GOT3 (cell line): Measurements from ENCODE around the gene PDE8B.

ENCODE experiments used
- DNase-seq: peaks from one replicate; lab custom pipeline; 2025; ENCODE audit warnings: mixed read lengths; lab: John Stamatoyannopoulos, UW

Gene PDE8B

GRCh38 chr5:77186652-77187370 lies 23.7 kb upstream of the PDE8B start:
- no peak for DNase-seq

- DNase-seq: no peak
These were observed 21.1 kb upstream of the PDE8B start for GRCh38 chr5:77189421-77189820.

GRCh38 chr5:77192441-77193050 lies 17.9 kb upstream of the PDE8B start:
- DNase-seq: no peak

DNA sequence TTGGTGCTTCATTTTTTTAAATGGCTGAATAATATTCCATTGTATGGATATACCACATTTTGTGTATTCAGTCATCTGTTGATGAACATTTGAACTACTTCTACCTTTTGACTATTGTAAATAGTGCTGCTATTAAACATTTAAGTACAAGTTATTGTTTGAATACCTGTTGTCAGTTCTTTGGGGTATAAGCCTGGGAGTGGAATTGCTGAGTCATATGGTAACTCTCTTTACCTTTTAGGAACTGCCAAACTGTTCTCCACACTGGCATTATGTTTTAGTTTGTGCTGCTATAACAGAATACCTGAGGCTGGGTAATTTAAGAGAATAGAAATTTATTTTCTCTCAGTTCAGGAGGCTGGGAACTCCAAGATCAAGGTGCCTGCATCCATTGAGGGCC lies 15.7 kb upstream of the PDE8B start:
- DNase-seq: no peak

DNA sequence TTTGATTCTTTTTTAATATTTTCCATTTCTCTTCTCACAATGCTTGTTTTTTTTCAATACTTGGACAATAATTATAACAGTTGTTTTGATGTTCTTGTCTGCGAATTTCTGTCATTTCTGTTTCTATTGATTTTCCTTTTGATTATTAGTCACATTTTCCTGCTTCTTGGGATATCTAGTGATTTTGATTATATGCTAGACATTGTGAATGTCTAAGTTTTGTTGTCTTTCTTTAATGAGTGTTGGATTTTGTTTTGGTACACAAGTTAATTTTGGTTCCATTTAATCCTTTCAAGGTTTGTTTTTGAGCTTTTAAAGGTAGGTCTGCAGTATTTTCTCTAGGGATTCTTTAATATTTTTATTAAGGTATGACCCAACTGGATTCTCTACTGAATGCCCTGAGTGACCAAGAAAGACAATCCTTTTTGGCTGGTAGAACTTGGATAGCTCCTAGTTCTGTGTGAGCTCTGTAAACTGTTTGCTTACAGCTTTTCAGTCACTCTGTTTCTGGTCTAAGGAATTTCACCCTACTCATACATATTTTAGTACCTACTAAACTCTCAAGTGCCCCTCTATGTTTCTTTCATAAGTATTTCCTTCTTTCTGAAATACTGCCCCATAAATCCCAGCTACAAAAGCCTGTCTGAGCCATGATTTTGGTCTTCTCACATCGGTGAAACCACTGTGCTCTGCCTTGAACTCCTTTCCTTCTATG lies 12.5 kb upstream of the PDE8B start:
- DNase-seq: no peak

DNA sequence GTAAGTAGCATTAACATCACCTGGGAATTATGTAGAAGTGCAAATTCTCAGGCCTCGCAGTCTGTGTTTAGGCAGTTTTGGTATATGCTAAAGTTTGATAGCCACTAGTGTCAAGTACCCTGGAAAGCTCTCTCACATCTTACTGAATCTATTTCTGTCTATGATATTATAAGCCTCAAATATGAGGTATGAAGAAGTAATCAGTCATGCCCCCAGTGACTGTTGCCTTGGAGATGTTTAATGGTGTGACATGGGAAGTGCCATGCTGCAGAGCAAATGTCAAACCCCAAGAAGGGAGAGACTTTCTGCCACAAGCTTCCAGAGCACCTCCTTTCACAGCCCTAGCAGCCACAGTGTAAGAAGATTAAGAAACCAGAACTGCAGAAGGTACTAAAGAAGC lies 9.8 kb upstream of the PDE8B start:
- no peak for DNase-seq

GRCh38 chr5:77202145-77202544 lies 8.3 kb upstream of the PDE8B start:
- no peak for DNase-seq

- DNase-seq: no peak
These were observed 5.5 kb upstream of the PDE8B start for GRCh38 chr5:77204967-77205366.

DNA sequence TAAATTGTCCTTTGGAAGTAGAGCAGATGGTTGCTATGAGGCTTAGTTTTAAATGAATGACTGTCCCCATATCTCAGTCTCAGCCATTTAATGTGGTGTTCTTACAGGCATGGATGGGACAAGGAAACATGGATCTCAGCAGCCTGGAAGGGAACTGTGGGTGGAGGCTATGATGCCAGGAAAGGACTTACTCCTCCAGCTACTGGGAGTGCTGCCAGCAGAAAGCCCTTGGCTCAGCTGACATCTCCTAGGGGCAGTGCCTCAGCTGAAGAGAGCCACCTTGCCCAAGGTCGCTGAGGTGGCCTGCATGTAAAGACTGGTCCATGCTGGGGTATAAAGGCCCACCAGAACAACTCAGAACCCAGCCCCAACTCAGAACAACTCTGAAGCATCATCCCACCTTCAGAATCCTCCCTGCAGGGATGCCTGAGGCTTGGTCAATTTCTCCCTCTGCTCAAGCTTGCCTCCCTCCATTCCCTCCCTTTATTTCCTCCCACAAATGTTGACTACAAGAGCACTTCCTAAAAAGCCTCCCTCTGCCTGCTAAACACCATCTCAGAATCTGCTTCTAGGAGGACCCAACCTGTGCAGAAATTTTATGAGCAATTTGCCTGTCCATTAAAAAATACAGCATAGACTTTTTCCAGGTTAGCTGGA lies 1.8 kb upstream of the PDE8B start:
- no peak for DNase-seq

DNA sequence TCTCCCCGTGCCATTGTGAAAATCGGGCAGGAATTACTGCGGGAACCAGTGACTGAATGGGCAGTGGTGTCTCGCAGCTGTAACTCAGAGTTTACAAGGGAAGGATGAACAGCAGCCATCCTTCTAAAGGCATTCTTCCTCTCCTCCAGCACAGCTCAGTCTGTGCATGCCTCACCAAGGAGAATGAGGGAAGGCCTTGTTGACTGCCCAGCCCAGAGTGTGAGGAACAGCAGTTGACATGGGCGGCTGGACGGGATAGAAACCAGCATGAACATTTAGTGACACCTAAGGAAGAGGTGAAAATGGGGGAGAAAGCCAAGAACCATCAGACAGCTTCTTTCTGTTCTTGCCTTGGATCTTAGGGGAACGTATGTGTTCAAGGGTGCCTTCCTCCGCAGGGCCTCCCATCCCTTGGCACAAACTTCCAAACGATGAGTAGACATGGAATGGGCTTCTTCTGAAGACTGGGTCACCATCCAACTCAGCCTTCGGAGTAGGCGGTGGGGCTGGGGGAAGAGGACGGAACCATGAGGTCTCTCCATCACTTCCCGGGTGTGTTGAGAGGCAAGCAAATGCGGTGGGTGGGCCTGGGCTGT lies 887 bp upstream of the PDE8B start:
- DNase-seq: no peak

DNA sequence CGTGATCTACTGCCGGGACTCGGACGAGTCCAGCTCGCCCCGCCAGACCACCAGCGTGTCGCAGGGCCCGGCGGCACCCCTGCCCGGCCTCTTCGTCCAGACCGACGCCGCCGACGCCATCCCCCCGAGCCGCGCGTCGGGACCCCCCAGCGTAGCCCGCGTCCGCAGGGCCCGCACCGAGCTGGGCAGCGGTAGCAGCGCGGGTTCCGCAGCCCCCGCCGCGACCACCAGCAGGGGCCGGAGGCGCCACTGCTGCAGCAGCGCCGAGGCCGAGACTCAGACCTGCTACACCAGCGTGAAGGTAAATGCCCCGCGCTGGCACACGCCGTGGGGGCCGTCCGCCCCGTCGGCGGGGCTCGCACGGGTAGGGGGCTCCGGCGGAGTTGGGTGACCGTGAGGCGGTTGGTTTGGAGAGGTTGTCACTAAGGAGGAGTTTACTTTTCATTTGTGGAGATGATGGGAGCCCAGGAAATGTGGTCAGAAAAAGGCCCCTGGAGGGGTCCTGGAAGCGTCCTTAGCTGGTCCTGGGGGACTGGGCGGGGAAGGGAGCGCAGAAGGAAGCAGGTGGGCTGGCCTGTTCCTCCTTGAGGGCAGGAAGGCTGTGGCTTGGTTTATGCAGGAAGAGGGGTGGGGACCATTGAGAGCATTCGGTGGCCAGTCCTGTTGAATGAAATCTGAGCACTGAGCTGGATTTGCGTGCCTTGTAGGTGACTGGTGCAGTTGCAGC lies 647 bp downstream of the PDE8B start:
- no peak for DNase-seq

GRCh38 chr5:77211691-77212047 lies 1.2 kb downstream of the PDE8B start:
- no peak for DNase-seq

DNA sequence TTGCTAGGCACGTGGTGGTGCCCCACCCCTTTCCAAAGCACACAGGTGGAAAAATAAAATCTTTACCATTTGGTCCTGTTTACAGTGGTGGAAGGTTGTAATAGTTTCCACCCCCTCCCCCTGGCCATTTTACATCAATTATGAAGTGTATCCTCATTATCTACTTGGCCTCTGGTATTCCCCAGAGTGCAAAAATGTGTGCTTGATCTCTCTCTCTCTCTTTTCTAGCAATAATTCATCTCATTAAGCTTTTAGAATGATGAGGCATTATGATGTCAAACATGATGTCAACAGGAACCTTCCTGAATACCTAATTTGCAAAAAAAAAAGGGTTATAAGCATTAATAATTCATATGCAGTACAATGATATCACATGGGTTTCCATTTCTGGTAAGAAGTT lies 3.1 kb downstream of the PDE8B start:
- DNase-seq: no peak

DNA sequence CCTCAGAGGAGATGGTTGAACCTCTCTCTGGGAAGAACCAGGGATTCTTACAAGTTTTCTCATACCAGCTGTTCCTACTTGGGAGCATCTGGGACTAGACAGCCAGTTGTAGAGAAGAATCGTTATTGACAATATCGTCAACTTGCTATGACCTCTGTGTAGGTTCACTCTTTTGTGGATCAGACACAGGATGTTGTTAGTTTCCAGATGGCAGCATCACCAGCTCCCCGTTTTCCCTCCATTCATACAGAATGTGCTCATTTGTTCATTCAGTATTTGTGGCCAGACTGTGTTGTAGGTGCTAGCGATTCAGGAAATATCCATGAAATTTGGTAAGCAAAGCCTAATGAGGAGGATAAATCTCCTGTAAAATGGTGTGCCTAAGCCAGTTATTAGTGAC lies 3.7 kb downstream of the PDE8B start:
- DNase-seq: no peak

- DNase-seq: no peak
These were observed 7.8 kb downstream of the PDE8B start for GRCh38 chr5:77218263-77218662.

DNA sequence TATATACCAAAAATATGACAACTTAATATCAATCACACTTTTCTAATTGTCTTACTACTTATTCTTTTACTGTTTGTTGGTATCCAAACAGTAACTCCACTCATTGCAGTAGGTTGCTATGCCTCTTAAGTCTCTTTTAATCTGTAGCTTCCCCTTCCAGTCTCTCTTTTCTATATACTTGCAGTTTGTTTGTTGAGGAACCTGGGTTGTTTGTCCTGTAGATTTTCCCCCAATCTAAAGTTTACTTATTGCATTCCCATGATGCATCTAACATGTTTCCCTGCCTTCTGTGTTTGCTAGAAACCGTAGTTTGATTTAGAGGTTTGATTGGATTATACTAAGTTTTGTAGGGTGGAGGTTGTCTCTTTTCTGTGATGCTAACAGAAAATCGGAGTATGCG lies 10.6 kb downstream of the PDE8B start:
- no peak for DNase-seq

- no peak for DNase-seq
These were observed 12.2 kb downstream of the PDE8B start for GRCh38 chr5:77222722-77223121.

DNA sequence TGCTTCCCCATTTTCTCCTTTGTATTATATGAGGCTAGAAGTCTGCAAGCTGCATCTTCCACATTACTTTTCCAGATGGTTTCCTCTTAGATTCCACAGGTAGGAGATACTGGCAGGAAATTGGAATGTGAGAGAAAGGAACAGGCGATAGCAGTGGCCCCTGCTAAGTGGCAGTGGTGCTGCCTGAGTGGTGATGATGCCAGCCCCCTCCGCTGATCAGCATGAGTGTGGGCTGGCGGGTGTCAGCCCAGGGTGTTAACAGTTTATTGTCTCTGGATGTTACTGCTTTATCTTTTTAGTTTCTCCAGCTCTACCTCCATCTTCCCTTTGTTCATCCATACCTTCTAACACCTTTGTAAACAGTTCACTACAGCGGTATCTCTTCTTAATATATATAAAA lies 13.2 kb downstream of the PDE8B start:
- no peak for DNase-seq

DNA sequence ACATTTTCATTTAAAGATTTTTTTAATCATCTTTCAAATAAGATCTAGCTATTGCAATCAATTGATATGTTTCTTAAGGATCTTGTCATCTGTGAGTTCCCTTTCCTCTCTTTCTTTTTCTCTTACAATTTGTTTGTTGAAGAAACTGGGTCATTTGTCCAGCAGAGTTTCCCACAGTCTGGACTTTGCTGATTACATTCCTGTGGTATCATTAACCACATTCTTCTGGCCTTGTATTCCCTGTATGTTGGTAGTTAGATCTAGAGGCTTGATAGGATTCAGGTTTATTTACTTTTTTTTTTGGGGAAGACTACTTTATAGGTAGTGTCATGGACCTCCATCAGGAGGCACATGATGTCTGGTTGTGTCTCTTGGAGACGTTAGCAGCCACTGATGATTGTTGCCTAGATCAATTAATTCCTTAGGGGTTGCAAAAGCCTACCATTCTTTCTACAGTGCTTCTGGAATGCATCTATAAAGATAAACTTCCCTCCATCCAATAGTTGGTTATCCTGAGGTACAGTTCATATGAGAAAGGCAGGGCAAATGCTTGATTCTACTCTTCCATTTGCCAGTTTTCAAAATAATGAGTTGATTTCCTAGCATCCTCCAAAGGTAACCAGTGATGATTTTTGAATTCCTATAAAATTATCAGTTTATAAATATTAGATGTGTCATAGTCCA lies 14.3 kb downstream of the PDE8B start:
- no peak for DNase-seq

GRCh38 chr5:77225531-77225930 lies 15.1 kb downstream of the PDE8B start:
- DNase-seq: no peak

DNA sequence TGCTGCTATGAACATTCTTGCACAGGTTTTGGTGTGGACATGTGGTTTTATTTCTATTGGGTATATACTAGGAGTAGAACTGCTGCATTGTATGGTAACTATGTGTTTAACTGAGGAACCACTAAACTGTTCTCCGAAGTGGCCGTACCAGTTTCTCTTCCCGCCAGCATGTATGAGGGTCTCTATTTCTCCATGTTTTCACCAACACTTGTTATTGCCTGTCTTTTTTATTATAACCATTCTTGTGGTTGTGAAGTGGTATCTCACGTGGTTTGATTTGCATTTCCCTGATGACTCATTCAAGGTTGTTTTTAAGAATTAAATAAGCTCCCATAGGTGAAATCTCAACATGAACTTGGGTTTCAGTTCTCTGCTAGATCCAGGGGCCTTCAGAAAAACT lies 19.4 kb downstream of the PDE8B start:
- DNase-seq: no peak
